HUES6 (cell line): ENCODE data around the gene CCNT2.
"Not testable (repeated sequence)": the region's sequence is repeated elsewhere in the genome, so short reads cannot be mapped to it uniquely, and the experiment has no call there.

Source experiments
- H3K27ac ChIP-seq: 2 replicates; pipeline ENCODE4 v1.7.0; 2013; ENCODE audit warnings: low read depth, mild to moderate bottlenecking, low read length, inconsistent platforms
- H3K27me3 ChIP-seq: 2 replicates; pipeline ENCODE4 v1.6.1; 2013; ENCODE audit warnings: low read length; ENCODE audit not compliant: control insufficient read depth, insufficient read depth
- H3K36me3 ChIP-seq: 2 replicates; pipeline ENCODE4 v1.6.1; 2013; ENCODE audit warnings: low read length; ENCODE audit not compliant: control insufficient read depth, insufficient read depth
- H3K4me1 ChIP-seq: 2 replicates; pipeline ENCODE4 v1.6.1; 2013; ENCODE audit warnings: low read length; ENCODE audit not compliant: control insufficient read depth, insufficient read depth
- H3K4me3 ChIP-seq: 2 replicates; pipeline ENCODE4 v1.5.1; 2013; ENCODE audit warnings: low read depth, low read length
- H3K9ac ChIP-seq: one replicate; pipeline ENCODE4 v1.6.1; 2013; ENCODE audit warnings: mild to moderate bottlenecking, low read length
- H3K9me3 ChIP-seq: 2 replicates; pipeline ENCODE4 v1.6.1; 2013; ENCODE audit warnings: low read depth, low read length; ENCODE audit not compliant: control insufficient read depth, insufficient read depth

CCNT2 gene

DNA sequence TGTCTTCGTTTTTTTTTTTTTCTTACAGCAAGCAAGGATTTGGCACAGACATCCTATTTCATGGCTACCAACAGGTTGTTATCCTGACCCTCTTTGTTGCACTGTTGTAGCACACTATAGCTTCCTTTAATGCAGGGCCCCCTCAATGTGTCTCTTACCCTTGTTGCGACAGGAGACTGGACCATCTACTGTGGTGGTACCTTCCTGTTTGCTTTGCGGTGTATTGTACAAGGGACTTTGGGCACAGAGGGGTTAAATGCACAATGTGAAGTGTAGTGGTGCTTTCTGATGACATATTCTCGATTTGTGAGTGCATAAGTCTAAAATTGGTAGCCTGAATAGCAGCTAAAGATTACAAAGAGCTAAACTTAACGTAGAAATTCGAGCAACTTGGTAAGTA is 27.5 kb downstream of the CCNT2 start:
- H3K27ac ChIP-seq: no peak overlapping the region
- no peaks in the 10 kb centered on the region for H3K27me3 ChIP-seq
- H3K9ac ChIP-seq: no peak overlapping the region
- peaks cover 6% of the 10 kb centered on the region; the same call in 1 of the 2 replicates for H3K4me1 ChIP-seq
- H3K4me3 ChIP-seq: no peak overlapping the region
- peaks cover 69% of the 10 kb centered on the region for H3K36me3 ChIP-seq
- H3K9me3 ChIP-seq: no peaks in the 10 kb centered on the region

DNA sequence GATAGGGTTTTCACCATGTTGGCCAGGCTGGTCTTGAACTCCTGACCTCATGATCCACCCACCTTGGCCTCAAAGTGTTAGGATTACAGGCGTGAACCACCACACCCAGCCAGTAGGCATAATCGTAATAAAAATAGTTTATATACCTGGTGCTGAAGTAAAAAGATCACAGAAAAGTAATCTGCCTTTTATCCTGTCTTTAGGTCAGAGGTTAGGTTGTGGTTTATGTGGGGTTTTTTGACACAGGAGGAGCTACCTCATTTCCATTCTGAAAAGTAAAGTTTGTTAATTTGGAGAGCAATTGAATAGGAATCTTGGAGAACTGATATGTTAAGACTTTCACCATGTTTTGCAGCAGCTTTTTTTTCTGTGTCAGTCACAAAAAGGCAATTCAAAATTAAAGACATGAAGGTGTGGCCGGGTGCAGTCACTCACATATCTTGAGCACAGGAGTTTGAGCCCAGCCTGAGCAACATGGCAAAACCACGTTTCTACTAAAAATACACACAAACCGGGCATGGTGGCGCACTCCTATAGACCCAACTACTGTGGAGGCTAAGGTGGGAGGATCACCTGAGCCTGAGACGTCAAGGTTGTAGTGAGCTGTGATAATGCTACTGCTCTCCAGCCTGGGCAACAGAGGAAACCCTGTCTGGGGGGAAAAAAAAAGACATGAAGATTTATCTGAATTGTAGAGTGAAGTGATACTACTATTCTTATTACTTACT is 31.5 kb downstream of the CCNT2 start:
- H3K9ac ChIP-seq: no peak overlapping the region
- no peaks in the 10 kb centered on the region for H3K9me3 ChIP-seq
- H3K27ac ChIP-seq: no peak overlapping the region

DNA sequence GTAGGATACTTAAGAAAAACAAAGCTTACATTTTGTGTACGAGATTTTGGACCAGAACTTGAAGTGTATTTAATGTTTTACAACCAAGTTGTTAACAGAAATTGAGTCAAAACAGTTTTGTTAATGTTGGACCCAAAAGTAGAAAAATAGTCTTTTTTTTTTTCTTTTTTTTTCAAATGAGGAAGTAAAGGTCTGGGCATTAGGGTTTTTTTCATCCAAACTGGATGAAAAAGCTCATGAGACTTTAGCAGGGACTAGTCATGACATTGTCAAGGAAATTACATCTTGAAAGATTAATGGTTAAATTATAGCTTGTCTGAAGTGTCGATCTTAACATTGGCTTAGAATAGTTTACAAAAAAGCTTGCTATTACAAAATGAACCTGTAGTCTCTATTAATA is 32.3 kb downstream of the CCNT2 start:
- H3K27me3 ChIP-seq: no peaks in the 10 kb centered on the region
- no peaks in the 10 kb centered on the region for H3K9me3 ChIP-seq
- H3K36me3 ChIP-seq: peaks cover 85% of the 10 kb centered on the region
- no peak overlapping the region for H3K4me3 ChIP-seq
- no peak overlapping the region for H3K27ac ChIP-seq
- H3K9ac ChIP-seq: no peak overlapping the region
- no peaks in the 10 kb centered on the region for H3K4me1 ChIP-seq

More for the DNA sequence above, 31.5 kb downstream of the CCNT2 start:
- Histone ChIP-seq H3K4me1 (no peaks in the 10 kb centered on the region; the same call in 1 of the 2 replicates), H3K36me3 (peaks cover 85% of the 10 kb centered on the region), H3K4me3 (no peak overlapping the region), H3K27me3 (no peaks in the 10 kb centered on the region)

DNA sequence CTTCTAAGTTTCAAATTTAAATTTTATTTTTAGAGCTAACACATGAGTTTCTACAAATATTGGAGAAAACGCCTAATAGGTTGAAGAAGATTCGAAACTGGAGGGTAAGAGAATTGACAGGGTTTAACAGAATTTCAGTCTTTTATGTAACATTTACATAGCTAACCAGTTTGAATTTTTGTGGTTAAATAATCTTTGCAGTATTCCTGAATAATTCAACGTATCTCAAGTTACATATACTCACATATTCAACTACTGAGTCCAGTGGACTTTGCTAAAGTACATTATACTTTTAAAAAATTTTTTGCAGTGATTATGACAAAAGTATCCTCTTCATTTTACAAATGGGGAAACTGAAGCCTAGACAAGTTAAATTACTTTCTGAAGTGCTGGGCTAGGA is 34.0 kb downstream of the CCNT2 start:
- Histone ChIP-seq H3K4me3 (no peak overlapping the region), H3K27ac (no peak overlapping the region), H3K36me3 (peaks cover 87% of the 10 kb centered on the region)

DNA sequence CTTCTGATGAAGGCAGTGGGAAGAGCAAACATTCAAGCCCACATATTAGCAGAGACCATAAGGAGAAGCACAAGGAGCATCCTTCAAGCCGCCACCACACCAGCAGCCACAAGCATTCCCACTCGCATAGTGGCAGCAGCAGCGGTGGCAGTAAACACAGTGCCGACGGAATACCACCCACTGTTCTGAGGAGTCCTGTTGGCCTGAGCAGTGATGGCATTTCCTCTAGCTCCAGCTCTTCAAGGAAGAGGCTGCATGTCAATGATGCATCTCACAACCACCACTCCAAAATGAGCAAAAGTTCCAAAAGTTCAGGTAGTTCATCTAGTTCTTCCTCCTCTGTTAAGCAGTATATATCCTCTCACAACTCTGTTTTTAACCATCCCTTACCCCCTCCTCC is 35.4 kb downstream of the CCNT2 start:
- no peak overlapping the region for H3K4me3 ChIP-seq
- no peaks in the 10 kb centered on the region for H3K9me3 ChIP-seq
- peaks cover 74% of the 10 kb centered on the region for H3K36me3 ChIP-seq
- H3K27me3 ChIP-seq: no peaks in the 10 kb centered on the region
- H3K27ac ChIP-seq: no peak overlapping the region
- no peaks in the 10 kb centered on the region for H3K4me1 ChIP-seq
- no peak overlapping the region for H3K9ac ChIP-seq

More for the DNA sequence above, 34.0 kb downstream of the CCNT2 start:
- Histone ChIP-seq H3K27me3 (no peaks in the 10 kb centered on the region), H3K9ac (no peak overlapping the region), H3K9me3 (no peaks in the 10 kb centered on the region), H3K4me1 (no peaks in the 10 kb centered on the region)

DNA sequence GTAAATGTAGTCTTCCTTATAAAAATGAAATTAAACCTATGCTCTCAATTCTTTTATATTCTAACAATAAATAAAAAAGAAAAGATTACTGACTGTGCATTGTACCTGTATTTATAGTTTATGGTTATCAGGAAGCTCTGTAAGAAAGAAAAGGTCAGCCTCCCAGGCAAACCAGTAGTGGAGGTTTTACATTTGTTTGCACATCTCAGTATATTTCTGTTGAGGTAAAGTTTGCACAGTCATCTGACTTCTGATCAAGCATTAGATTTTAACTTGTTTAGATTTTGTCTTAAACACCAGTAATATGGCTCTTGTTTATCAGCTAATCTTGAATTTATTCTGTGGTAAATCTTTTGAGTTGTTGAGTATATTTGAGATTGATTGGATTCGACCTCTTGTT is 37.1 kb downstream of the CCNT2 start:
- no peak overlapping the region for H3K9ac ChIP-seq
- peaks cover 60% of the 10 kb centered on the region for H3K36me3 ChIP-seq
- H3K27ac ChIP-seq: no peak overlapping the region
- H3K4me1 ChIP-seq: no peaks in the 10 kb centered on the region
- H3K9me3 ChIP-seq: no peaks in the 10 kb centered on the region
- no peak overlapping the region for H3K4me3 ChIP-seq
- no peaks in the 10 kb centered on the region for H3K27me3 ChIP-seq

DNA sequence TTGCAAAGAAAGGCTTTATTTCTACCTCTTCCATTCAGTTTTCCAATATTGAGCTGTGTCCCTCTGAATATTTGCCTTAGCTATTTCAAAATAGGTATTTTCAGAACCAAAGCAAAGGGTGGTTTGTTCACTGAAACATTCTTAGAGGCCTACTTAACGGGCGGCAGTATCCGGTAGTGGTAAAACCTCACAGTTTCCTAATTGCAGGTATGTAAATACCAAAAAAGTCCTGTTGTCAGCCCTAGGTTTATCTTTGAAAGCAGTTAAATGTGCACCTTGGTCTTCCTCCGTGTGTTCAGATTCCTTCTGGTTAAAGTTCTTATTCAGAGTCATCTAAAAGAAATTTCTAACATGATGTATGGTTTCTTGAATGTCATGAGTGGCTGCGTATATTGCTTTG is 38.9 kb downstream of the CCNT2 start:
- no peaks in the 10 kb centered on the region for H3K4me1 ChIP-seq
- H3K27me3 ChIP-seq: no peaks in the 10 kb centered on the region
- no peak overlapping the region for H3K4me3 ChIP-seq
- H3K9me3 ChIP-seq: no peaks in the 10 kb centered on the region
- peaks cover 50% of the 10 kb centered on the region for H3K36me3 ChIP-seq
- no peak overlapping the region for H3K27ac ChIP-seq
- H3K9ac ChIP-seq: no peak overlapping the region

DNA sequence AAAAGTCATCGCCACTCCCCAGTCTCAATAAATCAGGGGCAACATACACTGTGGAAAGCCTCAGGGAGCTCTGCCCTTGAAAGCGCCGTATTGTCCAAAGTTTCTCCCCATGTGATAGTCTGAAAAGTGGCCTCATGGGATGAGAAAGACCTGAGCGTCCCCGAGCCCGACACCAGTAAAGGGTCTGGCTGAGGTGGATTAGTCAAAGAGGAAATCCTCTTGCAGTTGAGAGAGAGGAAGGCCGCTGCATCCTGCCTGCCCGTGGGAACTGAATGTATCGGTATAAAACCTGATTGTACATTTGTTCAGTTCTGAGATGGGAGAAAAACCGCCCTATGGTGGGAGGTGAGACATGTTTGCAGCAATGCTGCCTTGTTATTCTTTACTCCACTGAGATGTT is 48.5 kb downstream of the CCNT2 start:
- not testable (repeated sequence) for H3K36me3 ChIP-seq, H3K4me1 ChIP-seq, H3K4me3 ChIP-seq, H3K27me3 ChIP-seq, H3K27ac ChIP-seq, H3K9ac ChIP-seq
- H3K9me3 ChIP-seq: peaks cover 12% of the 10 kb centered on the region

DNA sequence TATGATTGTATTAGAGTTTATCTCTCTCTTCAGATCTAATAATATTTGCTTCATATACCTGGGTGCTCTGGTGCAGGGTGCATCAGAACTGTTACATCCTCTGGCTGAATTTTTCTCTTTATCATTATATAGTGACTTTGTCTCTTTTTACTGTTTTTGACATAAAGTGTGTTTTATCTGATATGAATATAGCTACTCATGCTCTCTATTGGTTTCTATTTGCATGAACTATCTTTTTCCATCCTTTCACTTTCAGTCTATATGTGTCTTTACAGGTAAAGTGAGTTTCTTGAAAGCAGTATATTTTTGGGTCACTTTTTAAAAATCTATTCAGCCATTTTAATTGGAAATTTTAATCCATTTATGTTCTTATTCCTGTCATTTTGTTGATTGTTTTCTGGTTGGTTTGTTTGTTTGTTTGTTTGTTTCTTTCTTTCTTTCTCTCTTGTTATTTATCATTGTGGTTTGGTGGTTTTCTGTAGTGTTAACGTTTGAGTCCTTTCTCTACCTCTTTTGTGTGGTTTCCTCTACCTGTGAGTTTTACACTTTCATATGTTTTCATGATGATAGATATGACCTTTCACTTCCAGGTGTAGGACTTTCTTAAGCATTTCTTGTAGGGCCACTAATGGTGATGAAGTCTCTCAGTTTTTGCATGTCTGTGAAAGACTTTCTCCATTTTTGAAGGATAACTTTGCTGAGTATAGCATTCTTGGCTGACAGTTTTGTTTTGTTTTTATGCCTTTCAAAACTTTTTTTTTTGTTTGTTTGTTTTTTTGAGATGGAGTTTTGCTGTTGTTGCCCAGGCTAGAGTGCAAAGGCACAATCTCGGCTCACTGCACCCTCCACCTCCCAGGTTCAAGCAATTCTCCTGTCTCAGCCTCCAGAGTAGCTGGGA is 54.9 kb downstream of the CCNT2 start:
- Histone ChIP-seq H3K9ac (no peak overlapping the region), H3K27me3 (no peaks in the 10 kb centered on the region), H3K27ac (no peak overlapping the region), H3K4me3 (no peak overlapping the region), H3K9me3 (peaks cover 15% of the 10 kb centered on the region), H3K4me1 (no peaks in the 10 kb centered on the region), H3K36me3 (no peaks in the 10 kb centered on the region)

DNA sequence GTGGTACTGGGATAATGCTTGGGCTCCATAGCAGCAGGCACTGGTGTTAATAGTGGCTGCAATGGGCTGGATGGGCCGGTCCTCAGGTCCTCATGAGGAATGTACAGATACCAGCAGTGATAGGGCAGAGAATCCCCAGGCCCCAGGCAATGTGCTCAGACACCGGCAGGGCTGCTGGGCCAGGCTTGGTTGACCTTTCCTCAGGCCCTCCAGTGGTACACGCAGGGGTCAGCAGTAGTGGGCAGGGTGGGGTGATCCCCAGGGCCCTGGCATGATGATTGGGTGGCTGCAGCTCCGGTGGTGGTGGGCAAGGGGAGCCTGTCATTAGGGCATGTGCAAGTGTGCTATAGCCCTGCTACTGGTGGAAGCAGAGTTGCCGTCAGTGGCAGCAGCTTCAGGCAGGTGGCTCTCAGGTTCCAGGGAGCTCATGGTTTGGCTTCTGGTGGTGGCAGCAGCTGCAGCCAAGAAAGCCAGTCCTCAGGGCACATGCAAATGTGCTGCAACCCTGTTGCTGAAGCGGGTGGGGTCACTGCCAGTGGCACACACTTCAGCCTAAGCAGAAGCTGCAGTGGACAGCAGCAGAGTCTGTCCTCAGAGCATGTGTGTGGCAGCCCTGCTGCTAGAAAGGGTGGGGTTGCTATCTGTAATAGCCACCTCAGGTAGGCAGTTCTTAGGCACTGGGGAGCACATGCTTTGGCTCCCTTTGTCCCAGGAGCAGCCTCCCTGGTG is 56.8 kb downstream of the CCNT2 start:
- no peak overlapping the region for H3K9ac ChIP-seq

More for the DNA sequence above, 56.8 kb downstream of the CCNT2 start:
- no peaks in the 10 kb centered on the region for H3K4me1 ChIP-seq
- H3K27ac ChIP-seq: no peak overlapping the region
- no peaks in the 10 kb centered on the region for H3K36me3 ChIP-seq
- no peaks in the 10 kb centered on the region for H3K27me3 ChIP-seq
- no peak overlapping the region for H3K4me3 ChIP-seq
- H3K9me3 ChIP-seq: peaks cover 6% of the 10 kb centered on the region; the same call in 1 of the 2 replicates
